Stimulated activated CD4-positive, alpha-beta T cell treated with anti-CD3 and anti-CD28 coated beads, Interleukin-1b, Interleukin-23, amount 100 ng/mL, for 48 hours (primary cell): Measurements from ENCODE around the gene GRID2.

Experiments
- DNase-seq: peaks from one replicate; pipeline ENCODE4 v3.0.0-alpha.2; 2020

Gene GRID2

DNA sequence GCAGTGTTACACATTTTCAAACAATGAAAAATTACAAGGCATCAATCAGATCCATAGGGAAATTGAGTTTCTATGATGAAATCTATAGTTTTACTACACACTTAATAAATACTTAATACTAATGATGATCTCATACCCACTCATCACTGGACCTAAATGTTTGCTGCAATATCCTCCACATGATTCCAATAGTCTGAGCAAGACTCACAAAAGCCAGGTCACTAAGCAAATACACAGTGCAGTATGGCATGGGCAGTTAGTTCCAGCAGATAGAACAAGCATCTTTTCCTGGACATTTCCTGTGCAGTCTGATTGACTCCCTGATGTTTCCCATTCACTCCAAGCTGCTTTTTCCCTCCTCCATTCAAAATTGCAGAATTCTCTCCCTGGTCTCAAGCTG, 1415.8 kb downstream of the GRID2 start:
- DNase-seq = no peak

- no peak for DNase-seq
Measured at GRCh38 chr4:93722446-93722845, 1418.7 kb downstream of the GRID2 start.

- no peak for DNase-seq
Measured at GRCh38 chr4:93730251-93730650, 1426.5 kb downstream of the GRID2 start.

DNA sequence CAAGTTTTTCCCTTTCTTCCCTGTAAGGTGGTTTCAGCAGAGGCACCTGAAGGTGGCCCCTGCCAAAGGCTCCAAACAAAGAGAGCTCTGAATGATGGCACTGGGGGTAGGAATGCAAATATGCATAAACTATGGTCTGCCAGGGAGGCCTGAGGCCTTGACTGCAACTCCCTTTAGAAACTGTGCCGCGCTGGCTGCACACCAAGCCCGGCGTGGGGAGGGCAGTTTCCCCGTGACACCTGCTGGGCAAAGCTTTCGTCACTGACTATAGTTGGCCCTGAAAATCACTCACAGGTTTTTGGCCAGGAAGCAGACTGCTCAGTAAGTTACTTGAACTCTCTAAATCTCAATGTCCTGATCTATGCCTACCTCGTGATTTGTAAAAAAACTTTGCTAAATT, 1427.0 kb downstream of the GRID2 start:
- no peak for DNase-seq

DNA sequence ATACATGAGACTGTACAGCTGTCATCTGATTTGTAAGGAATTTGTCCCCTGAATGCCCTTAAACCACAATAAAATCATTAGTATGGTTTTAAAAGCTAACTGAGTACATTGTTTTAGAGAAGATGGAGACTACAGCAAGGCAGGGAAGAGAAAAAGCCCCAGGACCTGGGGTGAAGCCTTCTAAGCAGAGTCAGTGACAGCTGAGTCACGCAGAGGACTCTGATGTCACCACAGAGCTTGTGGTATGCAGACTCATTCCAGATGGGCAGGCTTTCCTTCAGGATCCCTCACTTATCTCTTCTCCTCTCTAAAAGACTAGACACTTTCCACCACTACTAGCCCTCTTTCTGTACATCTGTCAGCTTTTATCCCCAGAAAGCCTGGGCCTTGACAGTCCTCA, 1427.7 kb downstream of the GRID2 start:
- no peak for DNase-seq

- no peak for DNase-seq
Measured at GRCh38 chr4:93732509-93732908, 1428.7 kb downstream of the GRID2 start.

GRCh38 chr4:93740890-93741289, 1437.1 kb downstream of the GRID2 start:
- DNase-seq = no peak

GRCh38 chr4:93743022-93743421, 1439.3 kb downstream of the GRID2 start:
- DNase-seq = no peak

DNA sequence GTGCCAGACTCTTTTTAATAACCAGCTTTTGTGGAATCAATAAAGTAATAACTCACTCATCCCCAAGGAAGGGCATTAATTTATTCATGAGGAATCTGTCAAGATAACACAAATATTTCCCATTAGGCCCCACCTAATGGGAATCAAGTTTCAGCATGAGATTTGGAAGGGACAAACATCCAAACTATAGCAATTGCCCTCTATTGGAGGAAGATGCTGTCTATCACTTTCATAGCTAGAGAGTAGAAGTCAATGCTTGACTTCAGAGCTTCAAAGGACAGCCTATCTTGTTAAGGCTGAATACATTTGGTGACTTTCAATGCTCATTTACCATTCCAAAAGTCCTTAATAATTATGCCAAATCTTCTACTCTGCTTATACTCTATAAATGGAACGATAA, 1439.9 kb downstream of the GRID2 start:
- DNase-seq = no peak

- DNase-seq = no peak
Measured at GRCh38 chr4:93744961-93745360, 1441.2 kb downstream of the GRID2 start.

DNA sequence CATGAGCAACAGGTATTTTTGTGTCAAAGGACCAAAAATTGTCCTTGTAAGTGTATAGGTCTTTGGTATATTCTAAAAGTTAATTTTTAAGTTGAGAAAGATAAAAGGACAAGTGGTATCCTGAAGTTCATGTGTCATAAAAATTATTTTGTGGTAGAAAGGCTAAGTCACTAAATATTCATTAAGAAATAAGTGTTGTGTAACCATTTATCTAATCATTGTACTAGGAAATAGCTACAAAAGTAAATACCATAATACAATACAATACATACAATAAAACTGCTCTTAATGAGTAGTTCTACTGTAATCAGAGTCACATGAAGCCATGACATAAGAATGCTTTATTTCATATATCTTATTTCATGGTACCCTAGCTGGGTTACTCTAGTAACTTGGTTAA, 1442.3 kb downstream of the GRID2 start:
- no peak for DNase-seq

- no peak for DNase-seq
Measured at GRCh38 chr4:93747220-93747619, 1443.5 kb downstream of the GRID2 start.

GRCh38 chr4:93748373-93749291, 1444.9 kb downstream of the GRID2 start:
- DNase-seq = no peak

- DNase-seq = no peak
Measured at GRCh38 chr4:93749292-93749761, 1445.6 kb downstream of the GRID2 start.

DNA sequence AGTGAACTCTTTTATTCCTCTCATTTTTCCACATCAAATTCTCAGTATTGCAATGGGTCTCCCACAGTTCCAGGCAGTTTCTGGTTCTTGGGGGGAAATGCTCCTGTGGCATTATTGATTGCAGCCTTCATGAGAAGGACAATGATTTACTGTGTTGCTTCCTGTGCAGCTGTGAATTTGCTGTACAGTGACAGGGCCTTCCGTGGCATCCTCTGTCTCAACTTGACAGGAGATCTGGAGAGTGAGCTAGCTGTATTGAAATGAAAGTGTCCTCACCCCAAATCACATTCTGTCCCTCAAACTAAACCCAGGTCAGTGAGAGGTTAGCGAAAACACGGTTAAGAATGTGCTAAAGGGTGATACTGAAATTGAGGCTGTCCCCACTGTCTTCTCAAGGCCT, 1447.6 kb downstream of the GRID2 start:
- DNase-seq = no peak

DNA sequence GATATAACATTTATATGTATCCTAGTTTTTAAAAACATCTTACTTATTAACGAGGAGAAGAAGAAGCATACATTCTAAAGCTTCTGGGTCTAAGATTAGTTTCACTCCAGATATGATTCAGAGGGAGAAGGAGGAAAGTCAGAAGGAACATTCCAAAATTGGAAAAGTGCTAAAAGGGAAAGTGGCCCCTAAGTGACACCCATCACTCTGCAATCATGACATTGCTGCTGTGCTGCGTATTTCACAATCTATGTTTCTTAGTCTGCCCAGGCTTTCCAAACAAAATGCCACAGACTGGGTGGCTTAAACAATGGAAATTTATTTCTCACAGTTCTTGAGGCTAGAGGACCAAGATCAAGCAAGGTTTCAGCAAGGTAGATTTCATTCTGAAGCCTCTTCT, 1452.3 kb downstream of the GRID2 start:
- DNase-seq = no peak

GRCh38 chr4:93759506-93759905, 1455.7 kb downstream of the GRID2 start:
- no peak for DNase-seq

- DNase-seq = no peak
Measured at GRCh38 chr4:93760284-93760683, 1456.5 kb downstream of the GRID2 start.

- DNase-seq = no peak
Measured at GRCh38 chr4:93761286-93761685, 1457.5 kb downstream of the GRID2 start.

DNA sequence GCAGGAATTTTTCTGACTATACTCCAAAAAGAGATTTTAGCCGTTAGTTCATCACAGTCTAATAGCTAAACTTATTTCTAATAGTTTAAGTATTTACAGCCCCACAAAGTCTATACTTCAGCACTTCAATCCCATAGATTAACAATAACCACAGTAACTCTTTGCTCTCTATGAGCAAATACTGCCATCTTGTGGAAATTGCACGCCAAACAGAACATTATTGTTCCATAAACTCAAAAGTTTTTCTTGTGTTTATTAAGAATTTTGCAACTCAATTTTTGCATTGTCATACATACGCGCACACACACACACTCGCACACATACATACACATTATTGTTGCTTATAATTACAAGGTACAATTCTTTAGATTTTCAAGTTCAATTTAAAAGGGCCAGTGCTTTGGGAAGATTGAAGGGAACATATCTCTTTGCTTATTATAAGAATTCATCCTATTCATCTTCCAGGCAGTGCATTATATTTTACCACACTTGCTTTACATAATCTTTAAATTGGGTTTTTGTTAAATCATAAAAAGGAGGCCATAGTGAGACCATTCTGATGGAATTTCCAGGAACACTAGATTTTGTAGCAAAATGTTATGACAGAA, 1461.0 kb downstream of the GRID2 start:
- DNase-seq = no peak

DNA sequence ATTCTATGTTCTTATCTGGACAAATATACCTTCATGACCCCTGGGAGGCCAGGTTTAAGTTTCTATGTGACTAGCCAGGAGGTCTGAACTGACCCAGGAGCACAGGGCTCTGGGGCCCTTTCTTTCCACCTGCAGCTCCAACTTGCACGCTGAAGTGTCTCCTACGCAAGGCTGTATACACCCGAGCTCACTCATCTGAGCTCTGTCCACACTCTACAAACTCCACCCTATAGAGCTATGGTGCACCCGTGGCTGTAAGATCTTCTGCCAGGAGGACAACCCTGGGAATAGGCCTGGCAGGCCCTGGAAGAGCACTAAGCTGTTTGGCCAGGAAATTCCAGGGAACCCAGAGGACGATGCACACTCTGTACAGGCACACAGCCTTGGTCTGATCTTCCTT, 1464.2 kb downstream of the GRID2 start:
- no peak for DNase-seq

DNA sequence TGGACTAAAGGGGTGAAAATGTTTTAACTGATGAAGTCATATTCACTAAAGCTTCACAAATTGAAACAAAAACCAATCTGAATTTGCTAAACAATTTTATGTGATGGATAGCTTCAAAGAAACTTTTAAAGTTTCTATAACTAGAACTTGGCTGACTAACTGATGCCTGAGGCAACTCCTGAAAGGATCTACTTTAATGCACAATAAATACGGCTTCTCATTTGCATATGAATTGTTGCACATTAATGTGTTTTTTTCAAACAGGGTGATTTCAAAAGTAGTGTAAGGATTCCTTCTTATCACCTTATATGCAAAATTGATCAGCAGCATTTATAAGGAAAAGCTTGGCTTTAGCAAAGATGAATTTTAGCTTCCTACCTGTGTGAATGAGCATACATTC, 1466.4 kb downstream of the GRID2 start:
- no peak for DNase-seq

GRCh38 chr4:93771640-93772411, 1468.1 kb downstream of the GRID2 start:
- no peak for DNase-seq

DNA sequence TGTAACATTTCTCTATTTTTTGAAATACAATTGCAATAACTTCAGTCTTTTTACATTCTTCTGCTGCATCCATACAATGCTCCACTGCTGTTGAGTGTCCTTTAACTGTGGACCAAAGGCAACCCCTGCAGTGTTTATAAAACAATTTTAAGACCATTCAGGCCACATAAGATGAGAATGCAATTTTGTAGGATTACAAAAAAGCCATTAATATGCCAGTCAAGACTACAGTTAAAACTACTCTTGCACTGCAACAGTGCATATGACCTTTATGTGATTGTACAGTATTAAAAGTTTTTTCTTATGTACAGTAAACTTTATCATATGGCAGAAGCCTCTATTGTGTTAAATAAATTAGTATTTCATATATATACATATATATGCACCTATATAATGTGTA, 1469.1 kb downstream of the GRID2 start:
- no peak for DNase-seq
